Upper lobe of right lung (tissue), 1 donor: ENCODE results near the gene SLIT2. TPM values are rescaled to one million over a fixed set of nuclear protein-coding genes. Genes with fewer than 3 reads are reported as not detected.

ENCODE experiments used
- ATAC-seq: fragments of 200-7000 bp; cut with Tn5 transposase; one replicate; pipeline ENCODE4 v1.9.1; 2020; ENCODE audit warnings: mild to moderate bottlenecking, moderate library complexity
- DNase-seq: peaks from one replicate; pipeline ENCODE4 v3.0.0-alpha.2; 2020
- H3K27ac ChIP-seq: fragments of 200-600 bp; one replicate; pipeline ENCODE4 v1.8.0; 2022
- H3K27me3 ChIP-seq: fragments of 200-600 bp; one replicate; pipeline ENCODE4 v1.8.0; 2022; ENCODE audit warnings: mild to moderate bottlenecking
- H3K36me3 ChIP-seq: fragments of 200-600 bp; one replicate; pipeline ENCODE4 v1.8.0; 2022
- H3K4me1 ChIP-seq: fragments of 200-600 bp; one replicate; pipeline ENCODE4 v1.8.0; 2022
- H3K4me3 ChIP-seq: fragments of 200-600 bp; one replicate; pipeline ENCODE4 v1.8.0; 2022; ENCODE audit warnings: mild to moderate bottlenecking
- H3K9me3 ChIP-seq: fragments of 200-600 bp; one replicate; pipeline ENCODE4 v1.8.0; 2022
- intact Hi-C: fragments of 100-400 bp; cut with DNase I; formaldehyde crosslinking; loops from one replicate; pipeline ENCODE4 v1.11.0; 2022
- total RNA-seq: library from RNA; stranded (reverse); fragmentation: NEBNext Ultra II Directional; extraction: Animal tissue kit (Norgen Biotek cat#: 25700); gene quantifications from one replicate; pipeline ENCODE4 v1.2.1, GENCODE V29; 2021
- TF ChIP-seq, protein P1 (sequence below): fragments of 200-600 bp; IDR thresholded peaks from one replicate; pipeline ENCODE4 v1.8.0; 2022; ENCODE audit warnings: antibody characterized with exemption
- donor health status: DM: no; HTN: yes; CAD: no; lungs with severe emphysema.

The SLIT2 gene
- total RNA-seq, 1 donor from 2014 or later: 181 TPM

DNA sequence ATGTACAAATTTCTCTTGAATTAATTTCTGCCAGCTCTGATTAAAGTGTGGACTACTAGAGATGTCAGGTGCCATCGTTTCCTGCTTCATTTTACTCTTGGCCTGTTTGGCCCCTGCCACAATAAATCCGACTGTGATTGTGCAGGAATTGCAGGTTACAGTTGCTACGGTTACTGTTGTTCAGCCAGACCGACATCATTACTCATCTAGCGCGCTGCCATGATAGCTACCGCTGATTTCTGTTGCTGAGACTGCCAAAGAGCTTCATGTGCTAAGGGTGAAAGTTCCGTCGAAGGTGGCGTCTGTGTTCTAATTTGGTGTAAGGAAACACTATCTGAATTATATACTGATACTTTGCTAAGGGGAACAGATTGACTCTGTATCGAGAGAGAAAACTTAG, 22.1 kb downstream of the SLIT2 start:
- H3K27ac ChIP-seq: no peak overlapping the region
- H3K9me3 ChIP-seq: no peaks in the 10 kb centered on the region
- H3K36me3 ChIP-seq: no peaks in the 10 kb centered on the region
- no peaks in the 10 kb centered on the region for H3K27me3 ChIP-seq
- DNase-seq (no peak), ATAC-seq (no peak)
- no peak overlapping the region for H3K4me3 ChIP-seq
- TF ChIP-seq, protein P1, sequence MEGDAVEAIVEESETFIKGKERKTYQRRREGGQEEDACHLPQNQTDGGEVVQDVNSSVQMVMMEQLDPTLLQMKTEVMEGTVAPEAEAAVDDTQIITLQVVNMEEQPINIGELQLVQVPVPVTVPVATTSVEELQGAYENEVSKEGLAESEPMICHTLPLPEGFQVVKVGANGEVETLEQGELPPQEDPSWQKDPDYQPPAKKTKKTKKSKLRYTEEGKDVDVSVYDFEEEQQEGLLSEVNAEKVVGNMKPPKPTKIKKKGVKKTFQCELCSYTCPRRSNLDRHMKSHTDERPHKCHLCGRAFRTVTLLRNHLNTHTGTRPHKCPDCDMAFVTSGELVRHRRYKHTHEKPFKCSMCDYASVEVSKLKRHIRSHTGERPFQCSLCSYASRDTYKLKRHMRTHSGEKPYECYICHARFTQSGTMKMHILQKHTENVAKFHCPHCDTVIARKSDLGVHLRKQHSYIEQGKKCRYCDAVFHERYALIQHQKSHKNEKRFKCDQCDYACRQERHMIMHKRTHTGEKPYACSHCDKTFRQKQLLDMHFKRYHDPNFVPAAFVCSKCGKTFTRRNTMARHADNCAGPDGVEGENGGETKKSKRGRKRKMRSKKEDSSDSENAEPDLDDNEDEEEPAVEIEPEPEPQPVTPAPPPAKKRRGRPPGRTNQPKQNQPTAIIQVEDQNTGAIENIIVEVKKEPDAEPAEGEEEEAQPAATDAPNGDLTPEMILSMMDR: no peak
- H3K4me1 ChIP-seq: no peaks in the 10 kb centered on the region
- intact Hi-C loops: no loop called here

DNA sequence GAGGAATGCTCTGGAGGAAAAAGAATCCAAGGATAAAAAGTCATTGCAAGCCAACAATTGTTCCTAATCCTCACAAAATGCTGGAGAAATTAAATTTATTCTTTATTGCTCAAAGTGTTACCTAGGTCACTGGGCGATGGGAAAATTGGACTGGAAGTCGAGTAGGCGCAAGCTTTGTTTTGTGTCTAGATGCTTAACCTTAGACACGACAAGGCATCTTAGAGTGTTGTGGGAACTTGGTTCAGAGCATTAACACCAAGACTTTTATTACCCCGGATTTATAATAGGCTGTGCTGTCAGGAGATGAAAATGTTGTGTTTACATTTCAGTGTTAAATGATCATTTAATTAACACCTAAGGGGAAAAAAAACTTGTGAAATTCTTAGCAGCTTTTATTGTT, 25.1 kb downstream of the SLIT2 start:
- Histone ChIP-seq H3K9me3 (no peaks in the 10 kb centered on the region), H3K27me3 (no peaks in the 10 kb centered on the region), H3K27ac (no peak overlapping the region), H3K4me1 (no peaks in the 10 kb centered on the region), H3K36me3 (no peaks in the 10 kb centered on the region), H3K4me3 (no peak overlapping the region)
- no peak for ATAC-seq
- no peak for DNase-seq
- intact Hi-C loops: no loop called here
- TF ChIP-seq, protein P1: no peak

DNA sequence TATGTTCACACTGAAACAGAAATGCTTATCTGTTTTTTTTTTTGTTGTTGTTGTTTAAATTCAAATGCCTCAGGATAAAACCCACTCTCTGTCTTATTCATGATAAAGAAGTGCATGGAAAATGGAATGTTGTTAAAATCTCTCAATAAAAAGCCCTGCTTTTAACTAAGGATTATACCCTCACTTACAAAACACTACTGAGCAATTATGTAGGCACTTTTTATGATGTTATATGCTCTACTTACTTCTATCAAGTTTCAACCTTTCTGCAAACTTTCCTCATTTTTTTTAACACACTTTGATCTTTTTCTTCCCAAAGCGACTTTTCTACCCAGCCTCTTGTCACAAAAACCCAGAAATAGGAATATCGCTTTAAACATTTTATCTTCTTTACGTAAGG, 26.5 kb downstream of the SLIT2 start:
- Histone ChIP-seq H3K27me3 (no peaks in the 10 kb centered on the region), H3K4me1 (no peaks in the 10 kb centered on the region), H3K4me3 (no peak overlapping the region), H3K27ac (no peak overlapping the region), H3K9me3 (no peaks in the 10 kb centered on the region), H3K36me3 (no peaks in the 10 kb centered on the region)
- intact Hi-C loops: no loop called here
- no peak for ATAC-seq
- TF ChIP-seq, protein P1: no peak
- DNase-seq: no peak

DNA sequence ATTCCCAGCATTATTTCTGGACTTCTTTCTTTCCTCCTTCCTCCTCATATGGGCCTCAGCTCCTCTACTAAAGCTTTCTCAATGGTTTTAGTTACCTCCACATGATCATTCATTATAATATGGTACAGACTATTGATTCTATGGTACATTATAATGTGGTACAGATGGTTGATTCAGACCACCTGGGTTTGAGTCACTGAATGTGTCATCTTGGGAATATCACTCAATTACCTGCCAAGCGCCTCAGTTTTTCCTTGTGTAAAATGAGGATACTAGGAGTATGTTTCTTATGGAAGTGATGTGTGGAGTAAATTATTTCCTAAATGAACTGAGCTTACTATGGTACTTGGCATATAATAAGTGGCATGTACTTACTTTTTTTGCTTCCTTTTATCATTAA, 27.7 kb downstream of the SLIT2 start:
- Histone ChIP-seq H3K27me3 (no peaks in the 10 kb centered on the region), H3K4me1 (no peaks in the 10 kb centered on the region), H3K27ac (no peak overlapping the region), H3K36me3 (no peaks in the 10 kb centered on the region), H3K9me3 (no peaks in the 10 kb centered on the region), H3K4me3 (no peak overlapping the region)
- intact Hi-C loops: no loop called here
- TF ChIP-seq, protein P1: no peak
- ATAC-seq: no peak
- no peak for DNase-seq

DNA sequence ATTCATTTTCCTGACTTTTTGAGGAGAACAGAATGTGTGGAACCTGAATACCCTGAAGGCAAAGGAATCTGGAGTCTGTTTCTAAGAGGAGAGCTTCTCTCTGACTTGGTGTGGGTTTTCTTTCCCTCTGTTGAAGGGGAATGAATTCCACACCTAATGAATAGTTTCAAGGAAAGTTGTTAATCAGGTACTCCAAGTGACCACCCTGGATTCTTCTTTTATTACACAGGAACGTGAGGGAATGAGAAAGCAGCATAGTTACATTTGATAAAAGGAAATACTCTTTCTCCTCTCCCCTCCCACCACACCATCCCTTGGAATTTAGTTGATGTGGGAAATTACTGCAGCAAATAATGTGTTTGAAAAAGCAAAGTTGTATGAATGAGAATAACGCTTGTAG, 29.7 kb downstream of the SLIT2 start:
- no peak overlapping the region for H3K4me3 ChIP-seq
- no peaks in the 10 kb centered on the region for H3K9me3 ChIP-seq
- no peaks in the 10 kb centered on the region for H3K27me3 ChIP-seq
- H3K4me1 ChIP-seq: no peaks in the 10 kb centered on the region
- DNase-seq (no peak), ATAC-seq (no peak)
- H3K27ac ChIP-seq: no peak overlapping the region
- TF ChIP-seq, protein P1: no peak
- intact Hi-C loops: no loop called here
- H3K36me3 ChIP-seq: no peaks in the 10 kb centered on the region

DNA sequence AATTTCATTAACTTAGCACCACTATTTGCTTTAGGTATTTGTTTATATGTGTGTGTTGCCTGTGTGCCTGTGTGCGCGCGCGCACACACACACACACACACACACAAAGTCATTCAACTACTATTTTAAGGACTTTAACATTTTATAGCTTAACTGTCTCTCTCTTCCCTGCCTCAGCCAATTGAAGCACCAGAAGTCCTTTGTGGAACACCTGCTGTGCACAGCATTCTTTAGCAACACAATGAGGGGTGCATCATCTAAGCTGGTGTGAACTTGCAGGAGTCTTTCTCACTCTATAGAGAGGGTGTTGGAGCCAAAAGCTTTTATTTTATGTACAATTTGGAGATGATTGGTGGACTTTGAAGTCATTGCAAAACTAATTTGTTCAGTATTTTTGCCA, 31.3 kb downstream of the SLIT2 start:
- no peaks in the 10 kb centered on the region for H3K9me3 ChIP-seq
- no peak for ATAC-seq

More for the DNA sequence above, 31.3 kb downstream of the SLIT2 start:
- H3K4me3 ChIP-seq: no peak overlapping the region
- TF ChIP-seq, protein P1: no peak
- DNase-seq: no peak
- H3K27ac ChIP-seq: no peak overlapping the region
- no peaks in the 10 kb centered on the region for H3K36me3 ChIP-seq
- no peaks in the 10 kb centered on the region for H3K27me3 ChIP-seq
- H3K4me1 ChIP-seq: no peaks in the 10 kb centered on the region
- intact Hi-C loops: no loop called here
